H9 (cell line): Measurements from ENCODE around the gene KANSL1. TPM values are rescaled to one million over a fixed set of nuclear protein-coding genes. Genes with fewer than 3 reads are reported as not detected.

ENCODE experiments used
- DNase-seq: peaks from one replicate; pipeline ENCODE4 v3.0.0-alpha.2; 2017
- H2AFZ ChIP-seq: one replicate; pipeline ENCODE4 v1.6.1; 2013; ENCODE audit warnings: mild to moderate bottlenecking, low read length, control low read depth, moderate library complexity
- H2AK5ac ChIP-seq: 2 replicates; pipeline ENCODE4 v1.6.1; 2013; ENCODE audit warnings: low read length, control low read depth, mixed read lengths; ENCODE audit not compliant: insufficient read length
- H2BK120ac ChIP-seq: one replicate; pipeline ENCODE4 v1.6.1; 2013; ENCODE audit warnings: low read depth, mild to moderate bottlenecking, low read length, control low read depth, inconsistent platforms; ENCODE audit not compliant: poor library complexity, severe bottlenecking
- H2BK12ac ChIP-seq: 2 replicates; pipeline ENCODE4 v1.6.1; 2013; ENCODE audit warnings: low read length, control low read depth, mixed read lengths, low read depth; ENCODE audit not compliant: insufficient read length
- H2BK15ac ChIP-seq: 2 replicates; pipeline ENCODE4 v1.6.1; 2013; ENCODE audit warnings: low read depth, low read length, control low read depth
- H2BK20ac ChIP-seq: one replicate; pipeline ENCODE4 v1.6.1; 2013; ENCODE audit warnings: low read depth, mild to moderate bottlenecking, low read length, control low read depth, inconsistent platforms; ENCODE audit not compliant: poor library complexity, severe bottlenecking
- H2BK5ac ChIP-seq: 2 replicates; pipeline ENCODE4 v1.6.1; 2013; ENCODE audit warnings: low read length, control low read depth, mixed read lengths; ENCODE audit not compliant: insufficient read length
- H3K14ac ChIP-seq: 2 replicates; pipeline ENCODE4 v1.6.1; 2013; ENCODE audit warnings: low read length, control low read depth; ENCODE audit not compliant: insufficient read depth
- H3K18ac ChIP-seq: 2 replicates; pipeline ENCODE4 v1.6.1; 2013; ENCODE audit warnings: low read depth, mild to moderate bottlenecking, mixed read lengths, low read length, control low read depth; ENCODE audit not compliant: insufficient read length
- H3K23ac ChIP-seq: 2 replicates; pipeline ENCODE4 v1.6.1; 2013; ENCODE audit warnings: low read length, control low read depth, mixed read lengths, low read depth; ENCODE audit not compliant: insufficient read length
- H3K23me2 ChIP-seq: 2 replicates; pipeline ENCODE4 v1.6.1; 2013; ENCODE audit warnings: low read depth, mild to moderate bottlenecking, mixed read lengths, low read length, control low read depth; ENCODE audit not compliant: insufficient read length, poor library complexity, severe bottlenecking
- H3K27ac ChIP-seq: 2 replicates; pipeline ENCODE4 v1.5.1; 2013; ENCODE audit warnings: low read length, control low read depth, mixed read lengths, low read depth; ENCODE audit not compliant: insufficient read length
- H3K27me3 ChIP-seq: 2 replicates; pipeline ENCODE4 v1.6.1; 2013; ENCODE audit warnings: low read length, control low read depth, inconsistent platforms; ENCODE audit not compliant: insufficient read depth
- H3K4ac ChIP-seq: 2 replicates; pipeline ENCODE4 v1.6.1; 2013; ENCODE audit warnings: low read depth, mild to moderate bottlenecking, control low read depth, inconsistent platforms, low read length, moderate library complexity
- H3K4me1 ChIP-seq: 2 replicates; pipeline ENCODE4 v1.6.1; 2013; ENCODE audit warnings: low read length, control low read depth, inconsistent platforms; ENCODE audit not compliant: insufficient read depth
- H3K4me2 ChIP-seq: 2 replicates; pipeline ENCODE4 v1.6.1; 2013; ENCODE audit warnings: low read length, control low read depth, mixed read lengths; ENCODE audit not compliant: insufficient read length, insufficient read depth
- H3K56ac ChIP-seq: 2 replicates; pipeline ENCODE4 v1.6.1; 2013; ENCODE audit warnings: low read depth, mild to moderate bottlenecking, mixed read lengths, low read length, control low read depth; ENCODE audit not compliant: insufficient read length
- H3K79me1 ChIP-seq: 2 replicates; pipeline ENCODE4 v1.6.1; 2013; ENCODE audit warnings: low read depth, mild to moderate bottlenecking, moderate library complexity, low read length, control low read depth, inconsistent platforms; ENCODE audit not compliant: insufficient read depth, poor library complexity, severe bottlenecking
- H3K79me2 ChIP-seq: 2 replicates; pipeline ENCODE4 v1.6.1; 2013; ENCODE audit warnings: low read length, control low read depth, inconsistent platforms; ENCODE audit not compliant: insufficient read depth
- H3K9ac ChIP-seq: 2 replicates; pipeline ENCODE4 v1.6.1; 2013; ENCODE audit warnings: low read length, control low read depth, mixed read lengths; ENCODE audit not compliant: insufficient read length; ENCODE audit errors: extremely low read depth
- H3K9me3 ChIP-seq: one replicate; pipeline ENCODE4 v1.6.1; 2013; ENCODE audit warnings: low read depth, low read length, inconsistent platforms; ENCODE audit not compliant: control insufficient read depth
- H3T11ph ChIP-seq: one replicate; pipeline ENCODE4 v1.6.1; 2013; ENCODE audit warnings: mild to moderate bottlenecking, low read length, control low read depth, inconsistent platforms
- H4K20me1 ChIP-seq: one replicate; pipeline ENCODE4 v1.6.1; 2013; ENCODE audit not compliant: control insufficient read depth, insufficient read length, insufficient read depth
- H4K5ac ChIP-seq: 2 replicates; pipeline ENCODE4 v1.6.1; 2013; ENCODE audit warnings: low read depth, mild to moderate bottlenecking, mixed read lengths, low read length, control low read depth; ENCODE audit not compliant: insufficient read length
- H4K8ac ChIP-seq: replicated peaks from 2 replicates; pipeline ENCODE4 v1.6.1; 2013; ENCODE audit warnings: low read length, control low read depth, mixed read lengths, low read depth; ENCODE audit not compliant: insufficient read length
- H4K91ac ChIP-seq: 2 replicates; pipeline ENCODE4 v1.6.1; 2013; ENCODE audit warnings: low read depth, mild to moderate bottlenecking, moderate library complexity, mixed read lengths, low read length, control low read depth; ENCODE audit not compliant: insufficient read length
- H3K27ac Mint-ChIP-seq, 3 experiments: 2 replicates in 2 of 3; 3 replicates in 1 of 3; pipeline ENCODE4 v1.8.0; 2020 to 2021; ENCODE audit warnings: mixed read lengths in 3 of 3, mild to moderate bottlenecking in 1 of 3, moderate library complexity in 1 of 3
- H3K27me3 Mint-ChIP-seq: 2 replicates; pipeline ENCODE4 v1.8.0; 2021; ENCODE audit warnings: low read depth, mild to moderate bottlenecking, moderate library complexity, mixed read lengths
- H3K36me3 Mint-ChIP-seq, 3 experiments: 2 replicates in 2 of 3; 3 replicates in 1 of 3; pipeline ENCODE4 v1.8.0; 2020 to 2021; ENCODE audit warnings: low read depth in 3 of 3, mixed read lengths in 3 of 3; ENCODE audit not compliant: insufficient read depth in 1 of 3
- H3K4me1 Mint-ChIP-seq, 2 experiments: 2 replicates each; pipeline ENCODE4 v1.8.0; 2020; ENCODE audit warnings: mixed read lengths in 2 of 2
- H3K4me3 Mint-ChIP-seq, 2 experiments: 2 replicates in 1 of 2; 3 replicates in 1 of 2; pipeline ENCODE4 v1.8.0; 2020 to 2021; ENCODE audit warnings: mild to moderate bottlenecking in 2 of 2, mixed read lengths in 2 of 2, moderate library complexity in 1 of 2
- H3K9me3 Mint-ChIP-seq, 2 experiments: 2 replicates in 1 of 2; 3 replicates in 1 of 2; pipeline ENCODE4 v1.8.0; 2020; ENCODE audit warnings: mild to moderate bottlenecking in 2 of 2, mixed read lengths in 2 of 2, moderate library complexity in 1 of 2
- WGBS: extraction: QIAGEN DNeasy Blood & Tissue Kit; methylation state at CpG from one replicate; pipeline ENCODE4 v1.1.7; 2013; ENCODE audit warnings: missing lambda C conversion rate, low lambda C conversion rate, mixed read lengths; ENCODE audit not compliant: insufficient read length; ENCODE audit errors: extremely low coverage; 5-methylcytosine and 5-hydroxymethylcytosine counted together
- total RNA-seq: library from RNA; stranded (reverse); gene quantifications from 2 replicates; pipeline ENCODE4 v1.2.1, GENCODE V29; 2021
- TF ChIP-seq, protein P1 (sequence below): fragments of 200-600 bp; sonication (generic); conservative IDR thresholded peaks from 3 replicates; pipeline ENCODE4 v1.8.0; 2021; ENCODE audit warnings: antibody characterized with exemption, mild to moderate bottlenecking

KANSL1 gene
- total RNA-seq, 1 experiment from 2014 or later = 114 TPM

DNA sequence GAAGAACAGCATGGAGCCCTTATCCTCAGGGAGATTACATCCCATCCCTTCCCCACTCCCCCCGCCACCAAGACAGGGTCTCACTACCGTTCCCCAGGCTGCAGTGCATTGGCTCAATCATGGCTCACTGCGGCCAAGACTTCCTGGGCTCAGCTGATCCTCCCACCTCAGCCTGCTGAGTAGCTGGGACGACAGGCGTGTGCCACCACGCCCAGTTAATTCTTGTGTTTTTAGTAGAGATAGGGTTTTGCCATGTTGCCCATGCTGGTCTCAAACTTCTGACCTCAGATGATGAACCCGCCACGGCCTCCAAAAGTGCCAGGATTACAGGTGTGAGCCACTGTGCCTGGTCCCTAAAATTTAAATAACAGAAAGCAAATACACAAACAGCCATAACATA lies 145.4 kb downstream of the KANSL1 start:
- no peak overlapping the region for H2BK15ac ChIP-seq
- H4K91ac ChIP-seq = no peak overlapping the region
- H2BK5ac ChIP-seq = no peak overlapping the region
- Mint-ChIP-seq H3K4me3 (no peak overlapping the region), H3K27ac (no peak overlapping the region), H3K4me1 (peaks cover 13 to 18% of the 10 kb centered on the region in 2 experiments), H3K27me3 (no peaks in the 10 kb centered on the region), H3K36me3 (peaks cover 41 to 82% (median 80%) of the 10 kb centered on the region in 3 experiments; a peak in 6 of 7 replicates), H3K9me3 (no peaks in the 10 kb centered on the region)
- H3K4me2 ChIP-seq = no peak overlapping the region
- H3K9ac ChIP-seq = no peak overlapping the region
- TF ChIP-seq, protein P1, sequence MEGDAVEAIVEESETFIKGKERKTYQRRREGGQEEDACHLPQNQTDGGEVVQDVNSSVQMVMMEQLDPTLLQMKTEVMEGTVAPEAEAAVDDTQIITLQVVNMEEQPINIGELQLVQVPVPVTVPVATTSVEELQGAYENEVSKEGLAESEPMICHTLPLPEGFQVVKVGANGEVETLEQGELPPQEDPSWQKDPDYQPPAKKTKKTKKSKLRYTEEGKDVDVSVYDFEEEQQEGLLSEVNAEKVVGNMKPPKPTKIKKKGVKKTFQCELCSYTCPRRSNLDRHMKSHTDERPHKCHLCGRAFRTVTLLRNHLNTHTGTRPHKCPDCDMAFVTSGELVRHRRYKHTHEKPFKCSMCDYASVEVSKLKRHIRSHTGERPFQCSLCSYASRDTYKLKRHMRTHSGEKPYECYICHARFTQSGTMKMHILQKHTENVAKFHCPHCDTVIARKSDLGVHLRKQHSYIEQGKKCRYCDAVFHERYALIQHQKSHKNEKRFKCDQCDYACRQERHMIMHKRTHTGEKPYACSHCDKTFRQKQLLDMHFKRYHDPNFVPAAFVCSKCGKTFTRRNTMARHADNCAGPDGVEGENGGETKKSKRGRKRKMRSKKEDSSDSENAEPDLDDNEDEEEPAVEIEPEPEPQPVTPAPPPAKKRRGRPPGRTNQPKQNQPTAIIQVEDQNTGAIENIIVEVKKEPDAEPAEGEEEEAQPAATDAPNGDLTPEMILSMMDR = no peak
- no CpG with 5 or more reads among the region's 8 CpGs for WGBS
- no peak overlapping the region for H2AK5ac ChIP-seq
- H3K27me3 ChIP-seq = no peaks in the 10 kb centered on the region
- H3K14ac ChIP-seq = no peak overlapping the region
- H4K8ac ChIP-seq = no peak overlapping the region
- no peaks in the 10 kb centered on the region for H3K9me3 ChIP-seq
- H3T11ph ChIP-seq = no peak overlapping the region
- no peaks in the 10 kb centered on the region for H3K23me2 ChIP-seq
- no peak for DNase-seq
- no peaks in the 10 kb centered on the region for H3K79me2 ChIP-seq
- no peak overlapping the region for H2BK120ac ChIP-seq
- H2AFZ ChIP-seq = no peak overlapping the region
- H2BK20ac ChIP-seq = no peak overlapping the region
- no peak overlapping the region for H3K27ac ChIP-seq
- H3K23ac ChIP-seq = no peak overlapping the region
- no peak overlapping the region for H3K18ac ChIP-seq
- no peak overlapping the region for H4K5ac ChIP-seq
- no peak overlapping the region for H3K4ac ChIP-seq
- no peaks in the 10 kb centered on the region for H3K4me1 ChIP-seq
- H3K56ac ChIP-seq = no peak overlapping the region
- H4K20me1 ChIP-seq = no peaks in the 10 kb centered on the region
- no peak overlapping the region for H2BK12ac ChIP-seq
- H3K79me1 ChIP-seq = no peaks in the 10 kb centered on the region
